Measurements from ENCODE around the gene UQCRHL.

UQCRHL gene

DNA sequence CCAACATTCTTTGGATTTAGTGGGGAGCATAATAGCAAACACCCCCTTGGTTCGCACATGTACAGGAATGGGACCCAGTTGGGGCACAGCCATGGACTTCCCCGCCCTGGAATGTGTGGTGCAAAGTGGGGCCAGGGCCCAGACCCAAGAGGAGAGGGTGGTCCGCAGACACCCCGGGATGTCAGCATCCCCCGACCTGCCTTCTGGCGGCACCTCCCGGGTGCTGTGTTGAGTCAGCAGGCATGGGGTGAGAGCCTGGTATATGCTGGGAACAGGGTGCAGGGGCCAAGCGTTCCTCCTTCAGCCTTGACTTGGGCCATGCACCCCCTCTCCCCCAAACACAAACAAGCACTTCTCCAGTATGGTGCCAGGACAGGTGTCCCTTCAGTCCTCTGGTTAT, 21.8 kb downstream of the UQCRHL start:
- in situ Hi-C loops (cut with HindIII; ENCODE audit: low pct_ligation_motif_present, low sequenced_read_pairs) = no loop called here
- Histone ChIP-seq H3K27ac (no peak overlapping the region), H3K4me3 (ENCODE audit: low read depth, low read length) (no peak overlapping the region), H3K27me3 (replicated peaks) (no peaks in the 10 kb centered on the region), H3K36me3 (replicated peaks) (peaks cover 31% of the 10 kb centered on the region)
- DNase-seq = no peak
- TF ChIP-seq, protein P1, sequence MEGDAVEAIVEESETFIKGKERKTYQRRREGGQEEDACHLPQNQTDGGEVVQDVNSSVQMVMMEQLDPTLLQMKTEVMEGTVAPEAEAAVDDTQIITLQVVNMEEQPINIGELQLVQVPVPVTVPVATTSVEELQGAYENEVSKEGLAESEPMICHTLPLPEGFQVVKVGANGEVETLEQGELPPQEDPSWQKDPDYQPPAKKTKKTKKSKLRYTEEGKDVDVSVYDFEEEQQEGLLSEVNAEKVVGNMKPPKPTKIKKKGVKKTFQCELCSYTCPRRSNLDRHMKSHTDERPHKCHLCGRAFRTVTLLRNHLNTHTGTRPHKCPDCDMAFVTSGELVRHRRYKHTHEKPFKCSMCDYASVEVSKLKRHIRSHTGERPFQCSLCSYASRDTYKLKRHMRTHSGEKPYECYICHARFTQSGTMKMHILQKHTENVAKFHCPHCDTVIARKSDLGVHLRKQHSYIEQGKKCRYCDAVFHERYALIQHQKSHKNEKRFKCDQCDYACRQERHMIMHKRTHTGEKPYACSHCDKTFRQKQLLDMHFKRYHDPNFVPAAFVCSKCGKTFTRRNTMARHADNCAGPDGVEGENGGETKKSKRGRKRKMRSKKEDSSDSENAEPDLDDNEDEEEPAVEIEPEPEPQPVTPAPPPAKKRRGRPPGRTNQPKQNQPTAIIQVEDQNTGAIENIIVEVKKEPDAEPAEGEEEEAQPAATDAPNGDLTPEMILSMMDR (IDR thresholded peaks at IDR 0.05; ENCODE audit: low read depth, low read length, missing control alignments) = no peak

DNA sequence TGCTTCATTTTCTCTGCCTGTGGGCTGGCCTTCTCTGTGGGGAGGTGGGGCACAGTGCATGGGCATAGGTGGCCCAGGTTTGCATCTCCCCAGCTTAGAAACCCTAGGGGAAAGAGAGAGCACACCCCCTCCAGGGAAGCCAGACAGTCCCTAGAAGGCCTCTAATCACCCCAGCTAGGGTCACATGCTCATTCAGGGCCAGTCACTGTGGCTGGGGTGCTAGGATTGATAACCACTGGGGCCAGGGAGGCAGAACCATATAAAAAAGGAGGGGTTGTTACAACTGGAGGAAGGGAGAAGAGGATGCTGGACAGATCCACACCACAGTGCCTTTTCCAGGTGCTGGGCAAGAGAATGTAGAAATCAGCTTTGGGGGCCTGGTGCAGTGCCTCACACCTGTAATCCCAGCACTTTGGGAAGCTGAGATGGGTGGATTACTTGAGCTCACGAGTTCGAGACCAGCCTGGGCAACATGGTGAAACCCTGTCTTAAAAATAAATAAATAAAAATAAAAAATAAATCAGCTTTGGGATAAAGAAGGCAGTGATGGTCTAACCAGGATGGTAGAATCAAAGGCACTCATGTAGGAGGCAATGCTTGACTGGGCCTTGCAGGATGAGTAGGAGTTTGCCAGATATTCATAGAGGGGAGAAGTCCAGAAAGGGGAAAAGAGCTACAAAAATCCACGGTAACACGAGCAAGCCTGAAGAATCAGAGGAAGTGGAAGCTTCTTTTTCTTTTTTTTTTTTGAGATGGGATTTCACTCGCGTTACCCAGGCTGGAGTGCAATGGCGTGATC, 29.3 kb downstream of the UQCRHL start:
- in situ Hi-C loops (cut with HindIII; ENCODE audit: low pct_ligation_motif_present, low sequenced_read_pairs) = no loop called here
- TF ChIP-seq, protein P1 (IDR thresholded peaks at IDR 0.05; ENCODE audit: low read depth, low read length, missing control alignments) = no peak
- Histone ChIP-seq H3K36me3 (replicated peaks) (peaks cover 68% of the 10 kb centered on the region), H3K27ac (no peak overlapping the region), H3K4me3 (ENCODE audit: low read depth, low read length) (no peak overlapping the region), H3K27me3 (replicated peaks) (no peaks in the 10 kb centered on the region)
- DNase-seq = no peak

DNA sequence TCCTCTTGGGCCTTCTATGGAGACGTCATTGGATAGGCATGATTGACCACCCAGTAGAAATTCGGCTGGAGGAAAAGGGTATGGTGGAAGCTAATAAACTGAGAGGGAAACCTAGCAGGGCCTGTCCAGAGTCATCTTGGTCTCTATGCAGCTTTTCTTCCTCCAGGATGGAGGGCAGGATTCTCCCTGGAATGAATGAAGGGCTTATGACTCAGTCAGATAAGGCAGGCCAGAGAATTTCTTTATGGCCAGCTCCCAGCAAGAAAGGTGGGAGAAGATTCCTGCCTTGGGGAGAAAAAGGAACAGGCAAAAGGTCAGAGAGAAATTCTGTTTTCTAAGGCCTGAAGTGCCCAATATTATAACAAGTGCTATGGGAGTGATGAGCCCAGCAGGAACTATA, 31.7 kb downstream of the UQCRHL start:
- H3K36me3 ChIP-seq (replicated peaks) = peaks cover 81% of the 10 kb centered on the region
- no peak overlapping the region for H3K4me3 ChIP-seq (ENCODE audit: low read depth, low read length)
- H3K27me3 ChIP-seq (replicated peaks) = no peaks in the 10 kb centered on the region
- H3K27ac ChIP-seq = no peak overlapping the region
- TF ChIP-seq, protein P1 (IDR thresholded peaks at IDR 0.05; ENCODE audit: low read depth, low read length, missing control alignments) = no peak
- in situ Hi-C loops (cut with HindIII; ENCODE audit: low pct_ligation_motif_present, low sequenced_read_pairs) = no loop called here
- no peak for DNase-seq

DNA sequence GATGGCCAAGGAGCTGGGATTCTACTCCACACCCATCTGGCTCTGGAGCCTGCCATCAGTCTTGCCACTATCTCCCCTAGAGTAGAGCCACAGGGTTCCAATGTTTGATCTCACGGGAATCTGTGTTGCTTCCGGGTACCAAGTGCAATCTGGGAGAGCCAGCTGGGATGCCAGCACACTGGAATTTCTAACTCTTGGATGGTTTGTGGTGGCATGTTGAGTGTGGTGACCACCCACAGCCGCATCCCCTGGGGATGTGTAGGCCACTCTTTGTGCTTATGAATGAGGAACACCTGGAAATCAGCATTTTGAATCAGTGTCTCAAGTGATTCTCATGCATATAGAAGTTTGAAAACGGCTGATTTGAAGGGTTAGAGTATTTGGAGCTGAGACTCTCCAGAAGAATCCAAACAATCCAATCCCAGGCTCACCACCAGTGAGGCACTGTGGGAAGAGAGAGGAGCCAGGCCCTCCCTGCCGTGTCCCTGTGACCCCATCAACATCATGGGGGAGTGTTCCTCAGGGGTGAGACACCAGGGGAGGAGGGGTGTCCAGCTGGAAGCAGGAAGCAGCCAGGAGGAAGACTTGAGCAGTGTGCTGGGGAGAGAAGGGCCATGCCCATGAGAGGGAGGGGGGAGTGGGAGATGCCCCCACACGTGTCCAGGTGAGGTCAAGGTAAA, 35.5 kb downstream of the UQCRHL start:
- Histone ChIP-seq H3K36me3 (replicated peaks) (peaks cover 84% of the 10 kb centered on the region), H3K27me3 (replicated peaks) (no peaks in the 10 kb centered on the region), H3K4me3 (ENCODE audit: low read depth, low read length) (no peak overlapping the region), H3K27ac (no peak overlapping the region)
- in situ Hi-C loops (cut with HindIII; ENCODE audit: low pct_ligation_motif_present, low sequenced_read_pairs) = no loop called here
- TF ChIP-seq, protein P1 (IDR thresholded peaks at IDR 0.05; ENCODE audit: low read depth, low read length, missing control alignments) = no peak
- DNase-seq = no peak

DNA sequence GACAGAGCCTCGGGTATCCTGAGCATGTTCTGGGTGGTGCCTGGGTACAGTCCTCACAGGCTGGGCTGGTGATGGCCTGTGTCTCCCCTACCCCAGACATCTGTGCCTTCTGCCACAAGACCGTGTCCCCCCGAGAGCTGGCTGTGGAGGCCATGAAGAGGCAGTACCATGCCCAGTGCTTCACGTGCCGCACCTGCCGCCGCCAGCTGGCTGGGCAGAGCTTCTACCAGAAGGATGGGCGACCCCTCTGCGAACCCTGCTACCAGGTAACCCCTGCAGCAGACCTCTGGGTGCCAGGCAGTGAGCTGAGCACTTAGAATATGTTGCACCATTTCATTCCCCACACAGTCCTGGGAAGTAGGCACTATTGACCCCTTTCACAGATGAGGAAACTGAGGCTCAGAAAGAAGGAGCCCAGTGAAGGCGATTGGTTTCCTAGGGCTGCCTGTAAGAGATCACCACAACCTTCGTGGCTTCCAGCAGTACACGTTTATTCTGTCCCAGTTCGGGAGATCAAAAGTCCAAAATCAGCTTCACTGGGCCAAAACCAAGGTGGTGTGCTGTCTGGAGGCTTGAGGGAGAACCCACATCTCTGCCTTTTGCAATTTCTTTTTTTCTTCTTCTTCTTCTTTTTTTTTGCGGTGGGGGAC, 37.0 kb downstream of the UQCRHL start:
- DNase-seq = no peak
- H3K27ac ChIP-seq = no peak overlapping the region
- TF ChIP-seq, protein P1 (IDR thresholded peaks at IDR 0.05; ENCODE audit: low read depth, low read length, missing control alignments) = no peak
- peaks cover 75% of the 10 kb centered on the region for H3K36me3 ChIP-seq (replicated peaks)
- H3K4me3 ChIP-seq (ENCODE audit: low read depth, low read length) = no peak overlapping the region
- in situ Hi-C loops (cut with HindIII; ENCODE audit: low pct_ligation_motif_present, low sequenced_read_pairs) = no loop called here
- H3K27me3 ChIP-seq (replicated peaks) = no peaks in the 10 kb centered on the region
